H9 (cell line): ENCODE measurements around the gene CYP2C9. TPM values are rescaled to one million over a fixed set of nuclear protein-coding genes. Genes with fewer than 3 reads are reported as not detected.

Source experiments
- DNase-seq: peaks from one replicate; pipeline ENCODE4 v3.0.0-alpha.2; 2017
- H2AFZ ChIP-seq: one replicate; pipeline ENCODE4 v1.6.1; 2013; ENCODE audit warnings: mild to moderate bottlenecking, low read length, control low read depth, moderate library complexity
- H2AK5ac ChIP-seq: 2 replicates; pipeline ENCODE4 v1.6.1; 2013; ENCODE audit warnings: low read length, control low read depth, mixed read lengths; ENCODE audit not compliant: insufficient read length
- H2BK120ac ChIP-seq: one replicate; pipeline ENCODE4 v1.6.1; 2013; ENCODE audit warnings: low read depth, mild to moderate bottlenecking, low read length, control low read depth, inconsistent platforms; ENCODE audit not compliant: poor library complexity, severe bottlenecking
- H2BK12ac ChIP-seq: 2 replicates; pipeline ENCODE4 v1.6.1; 2013; ENCODE audit warnings: low read length, control low read depth, mixed read lengths, low read depth; ENCODE audit not compliant: insufficient read length
- H2BK15ac ChIP-seq: 2 replicates; pipeline ENCODE4 v1.6.1; 2013; ENCODE audit warnings: low read depth, low read length, control low read depth
- H2BK20ac ChIP-seq: one replicate; pipeline ENCODE4 v1.6.1; 2013; ENCODE audit warnings: low read depth, mild to moderate bottlenecking, low read length, control low read depth, inconsistent platforms; ENCODE audit not compliant: poor library complexity, severe bottlenecking
- H2BK5ac ChIP-seq: 2 replicates; pipeline ENCODE4 v1.6.1; 2013; ENCODE audit warnings: low read length, control low read depth, mixed read lengths; ENCODE audit not compliant: insufficient read length
- H3K14ac ChIP-seq: 2 replicates; pipeline ENCODE4 v1.6.1; 2013; ENCODE audit warnings: low read length, control low read depth; ENCODE audit not compliant: insufficient read depth
- H3K18ac ChIP-seq: 2 replicates; pipeline ENCODE4 v1.6.1; 2013; ENCODE audit warnings: low read depth, mild to moderate bottlenecking, mixed read lengths, low read length, control low read depth; ENCODE audit not compliant: insufficient read length
- H3K23ac ChIP-seq: 2 replicates; pipeline ENCODE4 v1.6.1; 2013; ENCODE audit warnings: low read length, control low read depth, mixed read lengths, low read depth; ENCODE audit not compliant: insufficient read length
- H3K23me2 ChIP-seq: 2 replicates; pipeline ENCODE4 v1.6.1; 2013; ENCODE audit warnings: low read depth, mild to moderate bottlenecking, mixed read lengths, low read length, control low read depth; ENCODE audit not compliant: insufficient read length, poor library complexity, severe bottlenecking
- H3K27ac ChIP-seq: 2 replicates; pipeline ENCODE4 v1.5.1; 2013; ENCODE audit warnings: low read length, control low read depth, mixed read lengths, low read depth; ENCODE audit not compliant: insufficient read length
- H3K27me3 ChIP-seq: 2 replicates; pipeline ENCODE4 v1.6.1; 2013; ENCODE audit warnings: low read length, control low read depth, inconsistent platforms; ENCODE audit not compliant: insufficient read depth
- H3K4ac ChIP-seq: 2 replicates; pipeline ENCODE4 v1.6.1; 2013; ENCODE audit warnings: low read depth, mild to moderate bottlenecking, control low read depth, inconsistent platforms, low read length, moderate library complexity
- H3K4me1 ChIP-seq: 2 replicates; pipeline ENCODE4 v1.6.1; 2013; ENCODE audit warnings: low read length, control low read depth, inconsistent platforms; ENCODE audit not compliant: insufficient read depth
- H3K4me2 ChIP-seq: 2 replicates; pipeline ENCODE4 v1.6.1; 2013; ENCODE audit warnings: low read length, control low read depth, mixed read lengths; ENCODE audit not compliant: insufficient read length, insufficient read depth
- H3K56ac ChIP-seq: 2 replicates; pipeline ENCODE4 v1.6.1; 2013; ENCODE audit warnings: low read depth, mild to moderate bottlenecking, mixed read lengths, low read length, control low read depth; ENCODE audit not compliant: insufficient read length
- H3K79me1 ChIP-seq: 2 replicates; pipeline ENCODE4 v1.6.1; 2013; ENCODE audit warnings: low read depth, mild to moderate bottlenecking, moderate library complexity, low read length, control low read depth, inconsistent platforms; ENCODE audit not compliant: insufficient read depth, poor library complexity, severe bottlenecking
- H3K79me2 ChIP-seq: 2 replicates; pipeline ENCODE4 v1.6.1; 2013; ENCODE audit warnings: low read length, control low read depth, inconsistent platforms; ENCODE audit not compliant: insufficient read depth
- H3K9ac ChIP-seq: 2 replicates; pipeline ENCODE4 v1.6.1; 2013; ENCODE audit warnings: low read length, control low read depth, mixed read lengths; ENCODE audit not compliant: insufficient read length; ENCODE audit errors: extremely low read depth
- H3K9me3 ChIP-seq: one replicate; pipeline ENCODE4 v1.6.1; 2013; ENCODE audit warnings: low read depth, low read length, inconsistent platforms; ENCODE audit not compliant: control insufficient read depth
- H3T11ph ChIP-seq: one replicate; pipeline ENCODE4 v1.6.1; 2013; ENCODE audit warnings: mild to moderate bottlenecking, low read length, control low read depth, inconsistent platforms
- H4K20me1 ChIP-seq: one replicate; pipeline ENCODE4 v1.6.1; 2013; ENCODE audit not compliant: control insufficient read depth, insufficient read length, insufficient read depth
- H4K5ac ChIP-seq: 2 replicates; pipeline ENCODE4 v1.6.1; 2013; ENCODE audit warnings: low read depth, mild to moderate bottlenecking, mixed read lengths, low read length, control low read depth; ENCODE audit not compliant: insufficient read length
- H4K8ac ChIP-seq: replicated peaks from 2 replicates; pipeline ENCODE4 v1.6.1; 2013; ENCODE audit warnings: low read length, control low read depth, mixed read lengths, low read depth; ENCODE audit not compliant: insufficient read length
- H4K91ac ChIP-seq: 2 replicates; pipeline ENCODE4 v1.6.1; 2013; ENCODE audit warnings: low read depth, mild to moderate bottlenecking, moderate library complexity, mixed read lengths, low read length, control low read depth; ENCODE audit not compliant: insufficient read length
- H3K27ac Mint-ChIP-seq, 3 experiments: 2 replicates in 2 of 3; 3 replicates in 1 of 3; pipeline ENCODE4 v1.8.0; 2020 to 2021; ENCODE audit warnings: mixed read lengths in 3 of 3, mild to moderate bottlenecking in 1 of 3, moderate library complexity in 1 of 3
- H3K27me3 Mint-ChIP-seq: 2 replicates; pipeline ENCODE4 v1.8.0; 2021; ENCODE audit warnings: low read depth, mild to moderate bottlenecking, moderate library complexity, mixed read lengths
- H3K36me3 Mint-ChIP-seq, 3 experiments: 2 replicates in 2 of 3; 3 replicates in 1 of 3; pipeline ENCODE4 v1.8.0; 2020 to 2021; ENCODE audit warnings: low read depth in 3 of 3, mixed read lengths in 3 of 3; ENCODE audit not compliant: insufficient read depth in 1 of 3
- H3K4me1 Mint-ChIP-seq, 2 experiments: 2 replicates each; pipeline ENCODE4 v1.8.0; 2020; ENCODE audit warnings: mixed read lengths in 2 of 2
- H3K4me3 Mint-ChIP-seq, 2 experiments: 2 replicates in 1 of 2; 3 replicates in 1 of 2; pipeline ENCODE4 v1.8.0; 2020 to 2021; ENCODE audit warnings: mild to moderate bottlenecking in 2 of 2, mixed read lengths in 2 of 2, moderate library complexity in 1 of 2
- H3K9me3 Mint-ChIP-seq, 2 experiments: 2 replicates in 1 of 2; 3 replicates in 1 of 2; pipeline ENCODE4 v1.8.0; 2020; ENCODE audit warnings: mild to moderate bottlenecking in 2 of 2, mixed read lengths in 2 of 2, moderate library complexity in 1 of 2
- CTCF ChIP-seq: fragments of 200-600 bp; sonication (generic); conservative IDR thresholded peaks from 3 replicates; pipeline ENCODE4 v1.8.0; 2021; ENCODE audit warnings: antibody characterized with exemption, mild to moderate bottlenecking
- total RNA-seq: library from RNA; stranded (reverse); gene quantifications from 2 replicates; pipeline ENCODE4 v1.2.1, GENCODE V29; 2021

CYP2C9 gene
- total RNA-seq, 1 experiment from 2014 or later: not detected

DNA sequence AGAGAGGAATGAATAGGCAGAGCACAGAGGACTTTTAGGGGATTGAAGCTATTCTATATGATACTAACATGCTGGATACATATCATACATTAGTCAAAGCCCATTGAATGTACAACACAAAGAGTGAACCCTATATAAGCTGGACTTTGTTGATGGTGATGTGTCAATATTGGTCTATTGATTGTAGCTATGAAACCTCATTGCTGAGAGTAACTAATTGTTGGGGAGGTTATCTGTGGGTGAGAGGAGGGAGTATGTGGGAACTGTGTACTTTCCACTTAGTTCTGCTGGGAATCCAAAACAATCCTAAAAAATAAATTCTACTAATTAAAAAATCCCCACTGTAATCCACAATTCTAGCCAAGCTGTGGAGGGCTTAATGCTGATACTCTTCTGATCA lies 22.0 kb upstream of the CYP2C9 start:
- H3K27ac Mint-ChIP-seq: no peak overlapping the region
- H4K5ac ChIP-seq: no peak overlapping the region
- TF ChIP-seq CTCF: no peak
- no peaks in the 10 kb centered on the region; a peak in 1 of 7 replicates for H3K36me3 Mint-ChIP-seq
- no peak overlapping the region for H3K4ac ChIP-seq
- no peaks in the 10 kb centered on the region for H3K79me2 ChIP-seq
- no peak overlapping the region for H2BK5ac ChIP-seq
- no peaks in the 10 kb centered on the region for H3K4me1 Mint-ChIP-seq
- H2AK5ac ChIP-seq: no peak overlapping the region
- no peak overlapping the region for H3K56ac ChIP-seq
- H3K18ac ChIP-seq: no peak overlapping the region
- no peak overlapping the region for H4K8ac ChIP-seq
- no peaks in the 10 kb centered on the region for H3K9me3 ChIP-seq
- no peak overlapping the region for H3K14ac ChIP-seq
- H3K9ac ChIP-seq: no peak overlapping the region
- no peak overlapping the region for H2BK12ac ChIP-seq
- no peak overlapping the region for H2BK120ac ChIP-seq
- H2BK20ac ChIP-seq: no peak overlapping the region
- no peaks in the 10 kb centered on the region for H3K79me1 ChIP-seq
- no peaks in the 10 kb centered on the region for H3K23me2 ChIP-seq
- H4K20me1 ChIP-seq: no peaks in the 10 kb centered on the region
- H3K4me1 ChIP-seq: no peaks in the 10 kb centered on the region
- no peak overlapping the region for H3K23ac ChIP-seq
- peaks cover 28 to 36% of the 10 kb centered on the region in 2 experiments for H3K9me3 Mint-ChIP-seq
- no peak for DNase-seq
- no peak overlapping the region for H3T11ph ChIP-seq
- H3K27me3 ChIP-seq: no peaks in the 10 kb centered on the region
- H4K91ac ChIP-seq: no peak overlapping the region
- H3K4me3 Mint-ChIP-seq: no peak overlapping the region
- H2BK15ac ChIP-seq: no peak overlapping the region
- H2AFZ ChIP-seq: no peak overlapping the region
- H3K27me3 Mint-ChIP-seq: no peaks in the 10 kb centered on the region
- H3K27ac ChIP-seq: no peak overlapping the region
- no peak overlapping the region for H3K4me2 ChIP-seq
